B cell (primary cell): ENCODE measurements around the gene ARID4B.

Experiments
- CTCF ChIP-seq: fragments of 200-600 bp; IDR thresholded peaks from one replicate; pipeline ENCODE4 v1.8.0; 2022; ENCODE audit warnings: antibody characterized with exemption, mild to moderate bottlenecking
- EZH2 ChIP-seq: IDR thresholded peaks from 2 replicates; pipeline ENCODE4 v1.6.1; 2012; ENCODE audit warnings: borderline replicate concordance, low read depth, mild to moderate bottlenecking, moderate library complexity, low read length; ENCODE audit not compliant: insufficient read depth, poor library complexity, severe bottlenecking

GRCh38 chr1:235351441-235351840 is 23.5 kb upstream of the ARID4B start:
- no peak for TF ChIP-seq CTCF
- TF ChIP-seq EZH2 = no peak
